LNCAP (cell line): ENCODE results near the gene ZNF597.

ENCODE experiments used
- CTCF ChIP-seq: fragments of 450-650 bp; IDR thresholded peaks from 2 replicates; pipeline ENCODE4 v1.5.1; 2017; ENCODE audit warnings: mild to moderate bottlenecking

Gene ZNF597

GRCh38 chr16:3401719-3402397, 41.4 kb downstream of the ZNF597 start:
- no peak for TF ChIP-seq CTCF

DNA sequence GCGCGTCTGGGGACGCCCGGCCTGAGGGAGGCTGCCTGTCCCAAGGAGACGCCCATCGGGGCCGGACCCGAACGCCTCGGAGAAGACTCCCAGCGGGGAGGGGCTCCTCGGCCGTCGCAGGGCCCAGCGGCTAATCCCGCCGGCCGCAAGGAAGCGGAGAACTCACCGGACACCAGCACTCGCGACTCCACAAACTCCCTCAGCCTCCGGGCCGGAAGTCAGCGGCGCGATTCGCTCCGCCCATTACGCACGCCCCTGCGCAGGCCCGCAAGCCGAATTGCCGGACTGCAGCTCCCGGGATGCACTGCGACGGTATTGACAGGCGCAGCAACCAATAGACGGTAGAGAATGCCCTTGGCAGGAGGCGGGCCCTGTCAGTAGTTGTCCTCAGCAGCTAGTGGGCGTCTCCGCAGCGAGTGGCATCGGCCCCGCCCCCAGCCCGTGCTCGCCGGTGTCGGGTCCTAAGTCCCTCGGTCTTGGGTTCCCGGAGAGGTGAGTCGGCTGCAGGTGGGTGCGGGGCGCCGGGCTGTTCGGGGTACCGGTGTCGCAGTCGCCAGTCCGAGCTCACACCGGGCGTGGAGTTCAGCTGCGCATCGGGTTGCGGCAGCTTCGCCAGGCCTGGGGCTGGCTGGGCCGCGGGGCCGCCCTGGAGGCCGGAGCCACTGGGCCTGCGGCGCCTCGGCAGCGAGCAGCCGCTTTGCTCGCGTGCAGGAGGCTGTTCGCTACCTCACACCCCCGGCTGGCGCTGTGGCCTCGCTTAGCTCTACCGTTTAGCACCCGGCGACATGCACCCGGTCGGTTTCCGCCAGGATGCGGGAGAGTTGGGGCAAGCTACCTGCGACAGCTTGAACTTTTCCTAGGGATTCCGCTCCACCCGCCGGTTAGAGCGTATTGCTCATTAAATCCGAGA, 42.3 kb downstream of the ZNF597 start, which contains the start of the genes ZNF174 and ZSCAN32:
Gene ZNF174, plus strand, starts transcription at position 437 of the 910 bp plus-strand sequence. CDS start 790 bp downstream, outside the sequence.
Gene ZSCAN32, minus strand, starts transcription at position 226 of the 910 bp plus-strand sequence. CDS start 3,447 bp downstream, outside the sequence.
- TF ChIP-seq CTCF, result no peak

- TF ChIP-seq CTCF, result no peak
Observed at GRCh38 chr16:3400446-3400778, 42.9 kb downstream of the ZNF597 start.

DNA sequence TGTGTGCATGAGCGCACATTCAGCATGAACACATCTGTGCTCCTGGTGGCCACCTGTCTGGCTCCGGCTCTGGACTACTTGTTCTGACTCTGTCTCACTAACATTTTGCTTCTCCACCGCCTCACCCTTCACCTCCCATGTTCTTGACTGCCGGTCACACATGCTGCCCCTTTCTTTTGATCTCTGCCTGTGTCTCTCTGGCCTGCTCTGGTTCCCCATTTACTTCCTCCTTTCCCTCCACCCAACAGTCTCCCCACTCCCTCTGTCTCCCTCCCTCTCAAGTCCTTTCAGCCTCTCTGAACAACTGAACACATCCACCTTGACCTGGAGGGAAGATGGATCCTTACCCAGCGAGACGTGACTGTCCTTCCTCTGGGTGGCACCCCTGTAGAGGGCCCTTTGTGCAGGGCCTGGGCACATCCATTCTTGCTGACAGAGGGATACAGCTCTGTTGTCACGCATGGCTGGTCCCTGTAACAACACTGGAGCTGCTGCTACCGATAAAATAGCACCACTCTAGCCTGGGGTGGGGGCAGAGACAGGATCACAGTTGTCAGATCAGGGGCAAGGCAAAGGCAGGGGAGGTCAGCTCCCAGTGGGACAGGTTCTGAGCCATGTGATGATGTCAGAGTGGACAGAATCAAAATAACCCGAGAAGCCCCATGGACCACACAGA, 53.5 kb downstream of the ZNF597 start:
- no peak for TF ChIP-seq CTCF

DNA sequence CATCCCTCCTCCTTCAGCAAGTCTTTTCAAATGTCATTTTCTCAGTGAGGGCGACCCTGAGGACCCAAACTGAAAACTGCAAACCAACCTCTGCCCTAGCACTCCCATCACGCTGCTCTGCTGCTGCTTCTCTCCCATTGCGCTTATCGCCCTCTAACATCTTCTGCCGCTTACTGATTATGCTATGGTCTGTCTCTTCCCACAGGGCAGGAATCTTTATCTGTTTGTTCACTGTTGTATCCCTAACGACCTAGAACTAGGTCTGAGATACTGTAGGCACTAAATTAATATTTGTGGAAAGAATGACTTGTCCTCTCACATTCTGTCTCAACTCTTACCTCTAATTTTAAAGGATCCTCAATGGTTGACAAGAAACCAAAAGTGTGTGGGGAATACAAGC, 55.0 kb downstream of the ZNF597 start:
- TF ChIP-seq CTCF, result no peak

DNA sequence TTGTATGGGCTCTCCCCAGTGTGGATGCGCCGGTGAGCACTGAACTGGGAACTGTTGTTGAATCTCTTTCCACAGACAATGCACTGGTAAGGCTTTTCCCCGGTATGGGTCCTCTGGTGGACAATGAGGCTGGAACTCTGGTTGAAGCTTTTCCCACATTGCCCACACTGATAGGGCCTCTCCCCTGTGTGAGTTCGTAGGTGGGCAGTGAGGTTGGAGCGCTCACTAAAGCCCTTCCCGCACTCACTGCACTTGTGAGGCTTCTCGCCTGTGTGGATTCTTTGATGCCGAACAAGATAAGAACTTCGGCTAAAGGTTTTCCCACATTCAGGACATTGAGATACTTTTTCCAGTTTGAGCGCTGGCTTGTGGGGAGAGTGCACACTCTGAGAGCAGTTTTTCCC, 60.3 kb downstream of the ZNF597 start:
- TF ChIP-seq CTCF, result no peak
